HG03354 (cell line): Measurements from ENCODE around the gene KCNQ4.

ENCODE experiments used
- ATAC-seq: cut with Tn5 transposase; IDR thresholded peaks from one replicate; pipeline ENCODE4 v1.9.1; 2021; ENCODE audit warnings: mild to moderate bottlenecking; ENCODE audit not compliant: unreplicated experiment, poor library complexity, severe bottlenecking

The KCNQ4 gene

GRCh38 chr1:40833979-40834378 lies 50.4 kb downstream of the KCNQ4 start:
- ATAC-seq = no peak

GRCh38 chr1:40834968-40835545 lies 51.5 kb downstream of the KCNQ4 start:
- no peak for ATAC-seq

GRCh38 chr1:40836283-40836682 lies 52.7 kb downstream of the KCNQ4 start:
- no peak for ATAC-seq

GRCh38 chr1:40837601-40838000 lies 54.0 kb downstream of the KCNQ4 start:
- no peak for ATAC-seq

GRCh38 chr1:40838045-40838979 lies 54.7 kb downstream of the KCNQ4 start:
- no peak for ATAC-seq

- ATAC-seq = no peak
These were observed 55.7 kb downstream of the KCNQ4 start for GRCh38 chr1:40838980-40839942.

- ATAC-seq = no peak
These were observed 56.4 kb downstream of the KCNQ4 start for GRCh38 chr1:40839943-40840335.

- ATAC-seq = no peak
These were observed 57.1 kb downstream of the KCNQ4 start for GRCh38 chr1:40840526-40841323.

- ATAC-seq = no peak
These were observed 58.0 kb downstream of the KCNQ4 start for GRCh38 chr1:40841602-40842001.

- ATAC-seq = no peak
These were observed 58.6 kb downstream of the KCNQ4 start for GRCh38 chr1:40842207-40842606.

GRCh38 chr1:40842691-40843090 lies 59.1 kb downstream of the KCNQ4 start:
- no peak for ATAC-seq

GRCh38 chr1:40844079-40844478 lies 60.5 kb downstream of the KCNQ4 start:
- no peak for ATAC-seq

- ATAC-seq = no peak
These were observed 61.6 kb downstream of the KCNQ4 start for GRCh38 chr1:40844887-40845878.

GRCh38 chr1:40845895-40846294 lies 62.3 kb downstream of the KCNQ4 start:
- no peak for ATAC-seq

- no peak for ATAC-seq
These were observed 63.6 kb downstream of the KCNQ4 start for GRCh38 chr1:40847023-40847745.

- no peak for ATAC-seq
These were observed 65.1 kb downstream of the KCNQ4 start for GRCh38 chr1:40848530-40849189.
